PC-3 (cell line): ENCODE data around the gene VTI1A. TPM values are rescaled to one million over a fixed set of nuclear protein-coding genes. Genes with fewer than 3 reads are reported as not detected.

Experiments used
- ATAC-seq: fragments of 200-7000 bp; cut with Tn5 transposase; 2 replicates; pipeline ENCODE4 v1.9.1; 2020; ENCODE audit warnings: mild to moderate bottlenecking, moderate library complexity
- BruUV-seq: library from RNA; stranded (reverse); fragments of 400-500 nt; replicated peaks from 2 replicates; lab custom pipeline; 2021; lab: Mats Ljungman, UMichigan
- CTCF ChIA-PET: fragments of 300-600 bp; sonication (Branson Sonifier 250); formaldehyde crosslinking; loops from one replicate; lab custom pipeline; 2022; ENCODE audit warnings: antibody characterized with exemption; lab: Charles Lee
- POLR2A ChIA-PET: fragments of 300-600 bp; sonication (Branson Sonifier 250); formaldehyde crosslinking; loops from one replicate; lab custom pipeline; 2022; ENCODE audit warnings: antibody characterized with exemption; ENCODE audit not compliant: unreplicated experiment; lab: Charles Lee
- DNase-seq: peaks from one replicate; pipeline ENCODE4 v3.0.0-alpha.2; 2015
- H2AFZ ChIP-seq: fragments of 300-600 bp; sonication (generic); 2 replicates; pipeline ENCODE4 v1.6.0; 2016; ENCODE audit warnings: antibody characterized with exemption, low read length
- H3F3A ChIP-seq: fragments of 300-600 bp; sonication (generic); one replicate; pipeline ENCODE4 v1.6.0; 2017; ENCODE audit warnings: antibody characterized with exemption, low read length, control low read depth, mild to moderate bottlenecking; ENCODE audit not compliant: unreplicated experiment
- H3K27ac ChIP-seq: fragments of 300-600 bp; sonication (generic); 2 replicates; pipeline ENCODE4 v1.5.1; 2016; ENCODE audit warnings: mild to moderate bottlenecking, low read length
- H3K27me3 ChIP-seq: fragments of 300-600 bp; sonication (generic); 2 replicates; pipeline ENCODE4 v1.6.1; 2016; ENCODE audit warnings: low read length, mixed read lengths
- H3K36me3 ChIP-seq: fragments of 300-600 bp; sonication (generic); 2 replicates; pipeline ENCODE4 v1.6.1; 2016; ENCODE audit warnings: low read depth, mixed run types, low read length, mixed read lengths
- H3K4me1 ChIP-seq: fragments of 300-600 bp; sonication (generic); 2 replicates; pipeline ENCODE4 v1.5.1; 2016; ENCODE audit warnings: low read length; ENCODE audit not compliant: insufficient read depth
- H3K4me2 ChIP-seq: fragments of 300-600 bp; sonication (generic); 2 replicates; pipeline ENCODE4 v1.6.0; 2016; ENCODE audit warnings: low read length
- H3K4me3 ChIP-seq: fragments of 300-600 bp; sonication (generic); 2 replicates; pipeline ENCODE4 v1.5.1; 2016; ENCODE audit warnings: mild to moderate bottlenecking, low read length, mixed read lengths
- H3K79me2 ChIP-seq: fragments of 300-600 bp; sonication (generic); 2 replicates; pipeline ENCODE4 v1.6.1; 2017; ENCODE audit warnings: low read length, mixed read lengths
- H3K9ac ChIP-seq: fragments of 300-600 bp; sonication (generic); 2 replicates; pipeline ENCODE4 v1.6.0; 2016; ENCODE audit warnings: mild to moderate bottlenecking, low read length
- H3K9me2 ChIP-seq: fragments of 300-600 bp; sonication (generic); replicated peaks from 2 replicates; pipeline ENCODE4 v1.6.1; 2016; ENCODE audit warnings: mixed run types, low read length, mixed read lengths
- H3K9me3 ChIP-seq: fragments of 300-600 bp; sonication (generic); 2 replicates; pipeline ENCODE4 v1.6.1; 2016; ENCODE audit warnings: low read length, mixed read lengths
- H4K20me1 ChIP-seq: fragments of 300-600 bp; sonication (generic); 2 replicates; pipeline ENCODE4 v1.6.1; 2016; ENCODE audit warnings: low read length, mixed read lengths
- EZH2 ChIP-seq: fragments of 300-600 bp; sonication (generic); IDR thresholded peaks from one replicate; pipeline ENCODE4 v1.6.1; 2017; ENCODE audit warnings: antibody characterized with exemption, mild to moderate bottlenecking, low read length; ENCODE audit not compliant: unreplicated experiment
- EZH2phosphoT487 ChIP-seq: fragments of 300-600 bp; sonication (generic); IDR thresholded peaks from 2 replicates; pipeline ENCODE4 v1.6.1; 2018; ENCODE audit warnings: mild to moderate bottlenecking, antibody characterized with exemption, low read length, borderline replicate concordance
- intact Hi-C: fragments of 100-400 bp; cut with micrococcal nuclease; formaldehyde crosslinking; loops from 2 replicates; pipeline ENCODE4 v1.9.0; 2023
- total RNA-seq: library from RNA; depleted of rRNA; stranded (reverse); fragments of >200 nt; gene quantifications from 2 replicates; pipeline ENCODE4 v1.2.3, GENCODE V29; 2014
- TF ChIP-seq, protein P1 (sequence below): fragments of 300-600 bp; sonication (generic); conservative IDR thresholded peaks from 2 replicates; pipeline ENCODE4 v1.5.1; 2017; ENCODE audit warnings: antibody characterized with exemption, low read depth, mild to moderate bottlenecking, low read length

The VTI1A gene
- total RNA-seq, 1 experiment from 2014 or later: 18.1 TPM

DNA sequence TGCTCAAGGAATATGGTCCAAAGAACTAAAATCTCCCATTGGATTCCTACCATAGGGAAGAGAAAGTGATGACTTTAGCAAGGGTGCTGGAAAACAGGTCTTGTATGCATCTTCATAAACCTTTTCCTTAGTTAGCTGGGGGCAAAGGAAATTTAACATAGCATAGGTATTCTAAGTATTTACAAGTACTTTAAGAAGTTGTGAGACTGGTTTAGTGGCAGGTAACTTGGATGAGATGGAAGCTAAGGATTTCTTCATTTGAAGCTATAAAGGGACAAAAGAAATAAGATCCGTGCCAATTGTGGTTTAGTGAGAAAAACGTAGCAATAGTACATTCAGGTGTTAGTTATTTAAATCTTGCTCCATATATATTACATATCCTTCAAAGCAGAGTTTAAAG is 319.6 kb downstream of the VTI1A start:
- intact Hi-C loops: loop anchor here (2.0 kb wide), 2 partner anchors 24 to 46 kb away; no protein-coding TSS in a partner anchor
- no peak overlapping the region for H3K9ac ChIP-seq
- H3K36me3 ChIP-seq: no peaks in the 10 kb centered on the region
- H3K9me3 ChIP-seq: no peaks in the 10 kb centered on the region
- TF ChIP-seq, protein P1, sequence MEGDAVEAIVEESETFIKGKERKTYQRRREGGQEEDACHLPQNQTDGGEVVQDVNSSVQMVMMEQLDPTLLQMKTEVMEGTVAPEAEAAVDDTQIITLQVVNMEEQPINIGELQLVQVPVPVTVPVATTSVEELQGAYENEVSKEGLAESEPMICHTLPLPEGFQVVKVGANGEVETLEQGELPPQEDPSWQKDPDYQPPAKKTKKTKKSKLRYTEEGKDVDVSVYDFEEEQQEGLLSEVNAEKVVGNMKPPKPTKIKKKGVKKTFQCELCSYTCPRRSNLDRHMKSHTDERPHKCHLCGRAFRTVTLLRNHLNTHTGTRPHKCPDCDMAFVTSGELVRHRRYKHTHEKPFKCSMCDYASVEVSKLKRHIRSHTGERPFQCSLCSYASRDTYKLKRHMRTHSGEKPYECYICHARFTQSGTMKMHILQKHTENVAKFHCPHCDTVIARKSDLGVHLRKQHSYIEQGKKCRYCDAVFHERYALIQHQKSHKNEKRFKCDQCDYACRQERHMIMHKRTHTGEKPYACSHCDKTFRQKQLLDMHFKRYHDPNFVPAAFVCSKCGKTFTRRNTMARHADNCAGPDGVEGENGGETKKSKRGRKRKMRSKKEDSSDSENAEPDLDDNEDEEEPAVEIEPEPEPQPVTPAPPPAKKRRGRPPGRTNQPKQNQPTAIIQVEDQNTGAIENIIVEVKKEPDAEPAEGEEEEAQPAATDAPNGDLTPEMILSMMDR: no peak
- TF ChIP-seq EZH2 (no peak), EZH2phosphoT487 (no peak)
- H3K79me2 ChIP-seq: no peaks in the 10 kb centered on the region
- ATAC-seq (peak; percentile 54), DNase-seq (peak; percentile 90)
- peak overlapping the region; percentile 50; the same call in 1 of the 2 replicates for H3K4me3 ChIP-seq
- H3K4me2 ChIP-seq: peak overlapping the region; percentile 78
- POLR2A ChIA-PET: no interaction called here
- peak overlapping the region; percentile 89 for H3K27ac ChIP-seq
- no peaks in the 10 kb centered on the region for H3K9me2 ChIP-seq
- no peaks in the 10 kb centered on the region for H3K27me3 ChIP-seq
- H2AFZ ChIP-seq: no peak overlapping the region
- BruUV-seq: no TSS peak
- peaks cover 8% of the 10 kb centered on the region for H3F3A ChIP-seq
- H3K4me1 ChIP-seq: peaks cover 53% of the 10 kb centered on the region
- CTCF ChIA-PET: no interaction called here
- H4K20me1 ChIP-seq: no peaks in the 10 kb centered on the region

DNA sequence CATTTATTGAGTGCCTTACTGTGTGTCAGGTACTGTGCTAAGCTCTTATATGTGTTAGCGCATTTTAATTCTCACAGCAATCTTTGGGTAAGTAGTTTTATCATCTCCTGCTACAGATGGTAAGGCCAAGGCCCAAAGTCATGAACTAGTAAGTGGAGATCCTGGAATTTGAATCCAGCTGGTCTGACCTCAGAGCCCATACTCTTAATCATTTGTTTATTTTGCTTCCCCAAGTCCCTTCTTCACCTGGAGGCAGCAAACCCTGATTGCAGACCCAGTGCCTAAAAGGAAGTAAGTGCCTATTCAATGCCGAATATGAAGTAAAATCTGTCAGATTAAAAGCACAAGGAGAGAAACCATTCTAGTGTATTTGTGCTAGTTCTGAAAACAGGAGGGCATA is 320.1 kb downstream of the VTI1A start:
- intact Hi-C loops: loop anchor here (2.0 kb wide), 2 partner anchors 24 to 46 kb away; no protein-coding TSS in a partner anchor
- Histone ChIP-seq H3K36me3 (no peaks in the 10 kb centered on the region), H4K20me1 (no peaks in the 10 kb centered on the region), H3K79me2 (no peaks in the 10 kb centered on the region), H3K4me2 (peak overlapping the region; percentile 78), H3K27me3 (no peaks in the 10 kb centered on the region), H3K9me3 (no peaks in the 10 kb centered on the region), H3K4me1 (peaks cover 53% of the 10 kb centered on the region), H3K9me2 (no peaks in the 10 kb centered on the region), H3K27ac (peak overlapping the region; percentile 89), H3K9ac (no peak overlapping the region), H3K4me3 (peak overlapping the region; percentile 50; the same call in 1 of the 2 replicates), H3F3A (peaks cover 8% of the 10 kb centered on the region), H2AFZ (no peak overlapping the region)
- ChIA-PET POLR2A (no interaction called here), CTCF (no interaction called here)
- DNase-seq: peak; percentile 68
- no peak for TF ChIP-seq EZH2phosphoT487
- no peak for TF ChIP-seq EZH2
- TF ChIP-seq, protein P1: no peak
- BruUV-seq: no TSS peak
- peak; percentile 37; the same call in 1 of the 2 replicates for ATAC-seq

DNA sequence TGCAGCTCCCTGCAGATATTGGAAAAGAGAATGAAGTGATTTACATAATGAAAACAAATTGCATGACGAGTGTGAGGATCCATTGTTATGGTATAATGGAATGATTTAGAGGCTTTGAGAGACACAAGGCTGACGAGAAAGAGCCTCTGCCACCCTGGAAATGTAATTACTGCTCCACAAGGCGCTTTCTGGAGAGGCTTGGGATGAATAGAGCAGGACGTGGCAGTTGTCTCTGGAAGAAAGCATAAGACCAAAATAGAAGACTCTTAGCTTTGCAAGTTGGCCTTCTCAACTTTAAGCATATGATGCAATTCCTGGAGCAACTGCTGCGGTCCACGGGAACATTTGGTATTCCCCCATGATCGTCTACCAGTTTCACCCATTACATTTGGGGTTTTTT is 321.1 kb downstream of the VTI1A start:
- Histone ChIP-seq H3K9me3 (no peaks in the 10 kb centered on the region), H3K27ac (no peak overlapping the region), H3F3A (peaks cover 8% of the 10 kb centered on the region), H3K79me2 (no peaks in the 10 kb centered on the region), H3K36me3 (no peaks in the 10 kb centered on the region), H3K27me3 (no peaks in the 10 kb centered on the region), H3K4me1 (peaks cover 53% of the 10 kb centered on the region), H3K4me2 (0 out of 2 replicates have a peak overlapping the region, but pooled peaks have one; percentile 78), H3K9ac (no peak overlapping the region), H3K4me3 (no peak overlapping the region), H3K9me2 (no peaks in the 10 kb centered on the region), H2AFZ (no peak overlapping the region), H4K20me1 (no peaks in the 10 kb centered on the region)
- TF ChIP-seq EZH2phosphoT487 (no peak), EZH2 (no peak)
- TF ChIP-seq, protein P1: no peak
- CTCF ChIA-PET: no interaction called here
- intact Hi-C loops: no loop called here
- BruUV-seq: no TSS peak
- POLR2A ChIA-PET: no interaction called here
- DNase-seq (no peak), ATAC-seq (no peak)
